Trophoblast cell (in vitro differentiated cells and primary cell): Measurements from ENCODE around the gene NFIC.
A peak's percentile ranks its signal among the peaks of the same experiment; 100 is the strongest.

Source experiments
- DNase-seq, 2 donors: peaks; one replicate each; pipeline ENCODE4 v3.0.0-alpha.2; 2016
- H2AFZ ChIP-seq: 2 replicates; pipeline ENCODE4 v1.6.1; 2013; ENCODE audit warnings: low read length, moderate library complexity, mild to moderate bottlenecking; ENCODE audit not compliant: insufficient read depth, poor library complexity
- H2AK5ac ChIP-seq: 2 replicates; pipeline ENCODE4 v1.6.1; 2013; ENCODE audit warnings: mild to moderate bottlenecking, low read length
- H2BK120ac ChIP-seq: 2 replicates; pipeline ENCODE4 v1.6.1; 2013; ENCODE audit warnings: low read length, mild to moderate bottlenecking, moderate library complexity; ENCODE audit not compliant: insufficient read depth, poor library complexity
- H2BK12ac ChIP-seq: 2 replicates; pipeline ENCODE4 v1.6.1; 2013; ENCODE audit warnings: mild to moderate bottlenecking, low read length, moderate library complexity
- H2BK5ac ChIP-seq: 2 replicates; pipeline ENCODE4 v1.6.1; 2013; ENCODE audit warnings: low read length, low read depth, moderate library complexity, mild to moderate bottlenecking; ENCODE audit not compliant: poor library complexity
- H3K14ac ChIP-seq: 2 replicates; pipeline ENCODE4 v1.6.1; 2013; ENCODE audit warnings: mild to moderate bottlenecking, low read length
- H3K18ac ChIP-seq: 2 replicates; pipeline ENCODE4 v1.6.1; 2013; ENCODE audit warnings: mild to moderate bottlenecking, low read length
- H3K23ac ChIP-seq: 2 replicates; pipeline ENCODE4 v1.6.1; 2013; ENCODE audit warnings: low read length
- H3K27ac ChIP-seq: 2 replicates; pipeline ENCODE4 v1.5.1; 2013; ENCODE audit warnings: low read depth, mild to moderate bottlenecking, inconsistent platforms, low read length, moderate library complexity
- H3K27me3 ChIP-seq: 2 replicates; pipeline ENCODE4 v1.6.1; 2013; ENCODE audit warnings: inconsistent platforms, mild to moderate bottlenecking, low read length, moderate library complexity; ENCODE audit not compliant: insufficient read depth
- H3K36me3 ChIP-seq, 2 experiments: 1 replicate in 1 of 2; 2 replicates in 1 of 2; pipeline ENCODE4 v1.6.1; 2013; ENCODE audit warnings: low read length in 2 of 2, mild to moderate bottlenecking in 2 of 2, moderate library complexity in 1 of 2; ENCODE audit not compliant: insufficient read depth in 2 of 2, control insufficient read depth in 1 of 2
- H3K4ac ChIP-seq: 2 replicates; pipeline ENCODE4 v1.6.1; 2013; ENCODE audit warnings: low read depth, mild to moderate bottlenecking, low read length, moderate library complexity
- H3K4me1 ChIP-seq, 2 experiments: 1 replicate in 1 of 2; 2 replicates in 1 of 2; pipeline ENCODE4 v1.6.1; 2013; ENCODE audit warnings: low read length in 2 of 2, mild to moderate bottlenecking in 2 of 2, moderate library complexity in 1 of 2; ENCODE audit not compliant: insufficient read depth in 2 of 2, control insufficient read depth in 1 of 2
- H3K4me2 ChIP-seq: 2 replicates; pipeline ENCODE4 v1.6.1; 2013; ENCODE audit warnings: inconsistent platforms, mild to moderate bottlenecking, low read length, moderate library complexity
- H3K4me3 ChIP-seq: 2 replicates; pipeline ENCODE4 v1.5.1; 2013; ENCODE audit warnings: mild to moderate bottlenecking, low read depth, low read length, inconsistent platforms
- H3K79me1 ChIP-seq: one replicate; pipeline ENCODE4 v1.6.1; 2013; ENCODE audit warnings: low read length
- H3K79me2 ChIP-seq: 2 replicates; pipeline ENCODE4 v1.6.1; 2013; ENCODE audit warnings: low read length, mild to moderate bottlenecking; ENCODE audit not compliant: control insufficient read depth, insufficient read depth, poor library complexity
- H3K9ac ChIP-seq: 2 replicates; pipeline ENCODE4 v1.6.1; 2013; ENCODE audit warnings: mild to moderate bottlenecking, low read length
- H3K9me3 ChIP-seq: 2 replicates; pipeline ENCODE4 v1.6.1; 2013; ENCODE audit warnings: low read depth, mild to moderate bottlenecking, control low read depth, inconsistent platforms, low read length; ENCODE audit not compliant: insufficient read depth
- H4K12ac ChIP-seq: 2 replicates; pipeline ENCODE4 v1.6.1; 2013; ENCODE audit warnings: low read depth, mild to moderate bottlenecking, low read length, moderate library complexity
- H4K8ac ChIP-seq: 2 replicates; pipeline ENCODE4 v1.6.1; 2013; ENCODE audit warnings: low read depth, mild to moderate bottlenecking, low read length, moderate library complexity
- H4K91ac ChIP-seq: one replicate; pipeline ENCODE4 v1.6.1; 2013; ENCODE audit warnings: low read depth, mild to moderate bottlenecking, low read length, moderate library complexity
- WGBS: extraction: QIAGEN DNeasy Blood & Tissue Kit; methylation state at CpG from one replicate; pipeline ENCODE4 v1.1.7; 2013; ENCODE audit warnings: missing lambda C conversion rate; ENCODE audit not compliant: insufficient read length, insufficient coverage; ENCODE audit errors: extremely low coverage; 5-methylcytosine and 5-hydroxymethylcytosine counted together

NFIC gene

GRCh38 chr19:3368848-3369336, 2.5 kb downstream of the NFIC start:
- Histone ChIP-seq H3K79me2 (no peaks in the 10 kb centered on the region), H3K18ac (no peak overlapping the region), H3K79me1 (no peaks in the 10 kb centered on the region), H3K4ac (no peak overlapping the region), H3K14ac (no peak overlapping the region), H3K27ac (no peak overlapping the region), H2AFZ (no peak overlapping the region), H3K4me1 (no peaks in the 10 kb centered on the region), H3K23ac (no peak overlapping the region), H4K8ac (no peak overlapping the region), H3K36me3 (no peaks in the 10 kb centered on the region), H3K4me2 (no peak overlapping the region), H2BK12ac (no peak overlapping the region), H4K91ac (no peak overlapping the region), H3K4me3 (no peak overlapping the region), H2BK5ac (no peak overlapping the region), H3K9me3 (peaks cover 11% of the 10 kb centered on the region), H3K9ac (no peak overlapping the region), H2BK120ac (no peak overlapping the region), H4K12ac (no peak overlapping the region), H3K27me3 (peaks cover 77% of the 10 kb centered on the region), H2AK5ac (no peak overlapping the region)
- no CpG with 5 or more reads among the region's 4 CpGs for WGBS
- DNase-seq, result no peak

- Histone ChIP-seq H3K9ac (no peak overlapping the region), H3K79me2 (no peaks in the 10 kb centered on the region), H3K18ac (no peak overlapping the region), H3K27me3 (peaks cover 71% of the 10 kb centered on the region), H3K36me3 (no peaks in the 10 kb centered on the region), H3K9me3 (peaks cover 11% of the 10 kb centered on the region), H2AFZ (no peak overlapping the region), H3K27ac (no peak overlapping the region), H2BK120ac (no peak overlapping the region), H3K4ac (no peak overlapping the region), H3K79me1 (no peaks in the 10 kb centered on the region), H3K4me1 (no peaks in the 10 kb centered on the region), H3K14ac (no peak overlapping the region), H3K4me2 (no peak overlapping the region), H4K8ac (no peak overlapping the region), H4K12ac (no peak overlapping the region), H2BK12ac (no peak overlapping the region), H2BK5ac (no peak overlapping the region), H3K23ac (no peak overlapping the region), H4K91ac (no peak overlapping the region), H2AK5ac (no peak overlapping the region), H3K4me3 (no peak overlapping the region)
- WGBS, result no CpG with 5 or more reads among the region's 42 CpGs
- DNase-seq, result no peak
Measured at GRCh38 chr19:3369337-3370213, 3.2 kb downstream of the NFIC start.

- H3K23ac ChIP-seq, result no peak overlapping the region
- no peak overlapping the region for H2AFZ ChIP-seq
- peaks cover 65% of the 10 kb centered on the region for H3K27me3 ChIP-seq
- no peak overlapping the region for H3K9ac ChIP-seq
- H4K8ac ChIP-seq, result no peak overlapping the region
- no peak overlapping the region for H2AK5ac ChIP-seq
- H3K4me2 ChIP-seq, result no peak overlapping the region
- no peaks in the 10 kb centered on the region for H3K79me2 ChIP-seq
- H3K18ac ChIP-seq, result no peak overlapping the region
- no peak overlapping the region for H2BK12ac ChIP-seq
- no peak for DNase-seq
- no peak overlapping the region for H3K27ac ChIP-seq
- H2BK120ac ChIP-seq, result no peak overlapping the region
- no peaks in the 10 kb centered on the region for H3K79me1 ChIP-seq
- no peak overlapping the region for H2BK5ac ChIP-seq
- H3K14ac ChIP-seq, result no peak overlapping the region
- H3K4me3 ChIP-seq, result no peak overlapping the region
- 100% methylated on average over 1 of the region's 14 CpGs for WGBS
- H3K4ac ChIP-seq, result no peak overlapping the region
- H3K4me1 ChIP-seq, result no peaks in the 10 kb centered on the region
- no peak overlapping the region for H4K91ac ChIP-seq
- H3K9me3 ChIP-seq, result peaks cover 11% of the 10 kb centered on the region
- no peak overlapping the region for H4K12ac ChIP-seq
- no peaks in the 10 kb centered on the region for H3K36me3 ChIP-seq
Measured at GRCh38 chr19:3370214-3370720, 3.9 kb downstream of the NFIC start.

- H2BK120ac ChIP-seq, result no peak overlapping the region
- H3K9ac ChIP-seq, result no peak overlapping the region
- H2AK5ac ChIP-seq, result no peak overlapping the region
- H3K9me3 ChIP-seq, result peaks cover 11% of the 10 kb centered on the region
- no peak overlapping the region for H2BK12ac ChIP-seq
- peaks cover 58% of the 10 kb centered on the region for H3K27me3 ChIP-seq
- no peak overlapping the region for H3K18ac ChIP-seq
- no peak overlapping the region for H3K4ac ChIP-seq
- H2AFZ ChIP-seq, result no peak overlapping the region
- no peaks in the 10 kb centered on the region for H3K4me1 ChIP-seq
- WGBS, result no CpG with 5 or more reads among the region's 25 CpGs
- H2BK5ac ChIP-seq, result no peak overlapping the region
- H3K4me2 ChIP-seq, result no peak overlapping the region
- no peak overlapping the region for H4K12ac ChIP-seq
- no peak overlapping the region for H3K27ac ChIP-seq
- peak overlapping the region; percentile 55 for H3K4me3 ChIP-seq
- H4K91ac ChIP-seq, result no peak overlapping the region
- DNase-seq, result no peak
- peak overlapping the region; percentile 74 for H3K23ac ChIP-seq
- no peak overlapping the region for H3K14ac ChIP-seq
- no peak overlapping the region for H4K8ac ChIP-seq
- no peaks in the 10 kb centered on the region for H3K79me2 ChIP-seq
- H3K36me3 ChIP-seq, result no peaks in the 10 kb centered on the region
- no peaks in the 10 kb centered on the region for H3K79me1 ChIP-seq
Measured at GRCh38 chr19:3370728-3371591, 4.6 kb downstream of the NFIC start.
